H9 (cell line): ENCODE results near the gene INPP5A. TPM values are rescaled to one million over a fixed set of nuclear protein-coding genes. Genes with fewer than 3 reads are reported as not detected.

Source experiments
- DNase-seq: peaks from one replicate; pipeline ENCODE4 v3.0.0-alpha.2; 2017
- H2AFZ ChIP-seq: one replicate; pipeline ENCODE4 v1.6.1; 2013; ENCODE audit warnings: mild to moderate bottlenecking, low read length, control low read depth, moderate library complexity
- H2AK5ac ChIP-seq: 2 replicates; pipeline ENCODE4 v1.6.1; 2013; ENCODE audit warnings: low read length, control low read depth, mixed read lengths; ENCODE audit not compliant: insufficient read length
- H2BK120ac ChIP-seq: one replicate; pipeline ENCODE4 v1.6.1; 2013; ENCODE audit warnings: low read depth, mild to moderate bottlenecking, low read length, control low read depth, inconsistent platforms; ENCODE audit not compliant: poor library complexity, severe bottlenecking
- H2BK12ac ChIP-seq: 2 replicates; pipeline ENCODE4 v1.6.1; 2013; ENCODE audit warnings: low read length, control low read depth, mixed read lengths, low read depth; ENCODE audit not compliant: insufficient read length
- H2BK15ac ChIP-seq: 2 replicates; pipeline ENCODE4 v1.6.1; 2013; ENCODE audit warnings: low read depth, low read length, control low read depth
- H2BK20ac ChIP-seq: one replicate; pipeline ENCODE4 v1.6.1; 2013; ENCODE audit warnings: low read depth, mild to moderate bottlenecking, low read length, control low read depth, inconsistent platforms; ENCODE audit not compliant: poor library complexity, severe bottlenecking
- H2BK5ac ChIP-seq: 2 replicates; pipeline ENCODE4 v1.6.1; 2013; ENCODE audit warnings: low read length, control low read depth, mixed read lengths; ENCODE audit not compliant: insufficient read length
- H3K14ac ChIP-seq: 2 replicates; pipeline ENCODE4 v1.6.1; 2013; ENCODE audit warnings: low read length, control low read depth; ENCODE audit not compliant: insufficient read depth
- H3K18ac ChIP-seq: 2 replicates; pipeline ENCODE4 v1.6.1; 2013; ENCODE audit warnings: low read depth, mild to moderate bottlenecking, mixed read lengths, low read length, control low read depth; ENCODE audit not compliant: insufficient read length
- H3K23ac ChIP-seq: 2 replicates; pipeline ENCODE4 v1.6.1; 2013; ENCODE audit warnings: low read length, control low read depth, mixed read lengths, low read depth; ENCODE audit not compliant: insufficient read length
- H3K23me2 ChIP-seq: 2 replicates; pipeline ENCODE4 v1.6.1; 2013; ENCODE audit warnings: low read depth, mild to moderate bottlenecking, mixed read lengths, low read length, control low read depth; ENCODE audit not compliant: insufficient read length, poor library complexity, severe bottlenecking
- H3K27ac ChIP-seq: 2 replicates; pipeline ENCODE4 v1.5.1; 2013; ENCODE audit warnings: low read length, control low read depth, mixed read lengths, low read depth; ENCODE audit not compliant: insufficient read length
- H3K27me3 ChIP-seq: 2 replicates; pipeline ENCODE4 v1.6.1; 2013; ENCODE audit warnings: low read length, control low read depth, inconsistent platforms; ENCODE audit not compliant: insufficient read depth
- H3K4ac ChIP-seq: 2 replicates; pipeline ENCODE4 v1.6.1; 2013; ENCODE audit warnings: low read depth, mild to moderate bottlenecking, control low read depth, inconsistent platforms, low read length, moderate library complexity
- H3K4me1 ChIP-seq: 2 replicates; pipeline ENCODE4 v1.6.1; 2013; ENCODE audit warnings: low read length, control low read depth, inconsistent platforms; ENCODE audit not compliant: insufficient read depth
- H3K4me2 ChIP-seq: 2 replicates; pipeline ENCODE4 v1.6.1; 2013; ENCODE audit warnings: low read length, control low read depth, mixed read lengths; ENCODE audit not compliant: insufficient read length, insufficient read depth
- H3K56ac ChIP-seq: 2 replicates; pipeline ENCODE4 v1.6.1; 2013; ENCODE audit warnings: low read depth, mild to moderate bottlenecking, mixed read lengths, low read length, control low read depth; ENCODE audit not compliant: insufficient read length
- H3K79me1 ChIP-seq: 2 replicates; pipeline ENCODE4 v1.6.1; 2013; ENCODE audit warnings: low read depth, mild to moderate bottlenecking, moderate library complexity, low read length, control low read depth, inconsistent platforms; ENCODE audit not compliant: insufficient read depth, poor library complexity, severe bottlenecking
- H3K79me2 ChIP-seq: 2 replicates; pipeline ENCODE4 v1.6.1; 2013; ENCODE audit warnings: low read length, control low read depth, inconsistent platforms; ENCODE audit not compliant: insufficient read depth
- H3K9ac ChIP-seq: 2 replicates; pipeline ENCODE4 v1.6.1; 2013; ENCODE audit warnings: low read length, control low read depth, mixed read lengths; ENCODE audit not compliant: insufficient read length; ENCODE audit errors: extremely low read depth
- H3K9me3 ChIP-seq: one replicate; pipeline ENCODE4 v1.6.1; 2013; ENCODE audit warnings: low read depth, low read length, inconsistent platforms; ENCODE audit not compliant: control insufficient read depth
- H3T11ph ChIP-seq: one replicate; pipeline ENCODE4 v1.6.1; 2013; ENCODE audit warnings: mild to moderate bottlenecking, low read length, control low read depth, inconsistent platforms
- H4K20me1 ChIP-seq: one replicate; pipeline ENCODE4 v1.6.1; 2013; ENCODE audit not compliant: control insufficient read depth, insufficient read length, insufficient read depth
- H4K5ac ChIP-seq: 2 replicates; pipeline ENCODE4 v1.6.1; 2013; ENCODE audit warnings: low read depth, mild to moderate bottlenecking, mixed read lengths, low read length, control low read depth; ENCODE audit not compliant: insufficient read length
- H4K8ac ChIP-seq: replicated peaks from 2 replicates; pipeline ENCODE4 v1.6.1; 2013; ENCODE audit warnings: low read length, control low read depth, mixed read lengths, low read depth; ENCODE audit not compliant: insufficient read length
- H4K91ac ChIP-seq: 2 replicates; pipeline ENCODE4 v1.6.1; 2013; ENCODE audit warnings: low read depth, mild to moderate bottlenecking, moderate library complexity, mixed read lengths, low read length, control low read depth; ENCODE audit not compliant: insufficient read length
- H3K27ac Mint-ChIP-seq, 3 experiments: 2 replicates in 2 of 3; 3 replicates in 1 of 3; pipeline ENCODE4 v1.8.0; 2020 to 2021; ENCODE audit warnings: mixed read lengths in 3 of 3, mild to moderate bottlenecking in 1 of 3, moderate library complexity in 1 of 3
- H3K27me3 Mint-ChIP-seq: 2 replicates; pipeline ENCODE4 v1.8.0; 2021; ENCODE audit warnings: low read depth, mild to moderate bottlenecking, moderate library complexity, mixed read lengths
- H3K36me3 Mint-ChIP-seq, 3 experiments: 2 replicates in 2 of 3; 3 replicates in 1 of 3; pipeline ENCODE4 v1.8.0; 2020 to 2021; ENCODE audit warnings: low read depth in 3 of 3, mixed read lengths in 3 of 3; ENCODE audit not compliant: insufficient read depth in 1 of 3
- H3K4me1 Mint-ChIP-seq, 2 experiments: 2 replicates each; pipeline ENCODE4 v1.8.0; 2020; ENCODE audit warnings: mixed read lengths in 2 of 2
- H3K4me3 Mint-ChIP-seq, 2 experiments: 2 replicates in 1 of 2; 3 replicates in 1 of 2; pipeline ENCODE4 v1.8.0; 2020 to 2021; ENCODE audit warnings: mild to moderate bottlenecking in 2 of 2, mixed read lengths in 2 of 2, moderate library complexity in 1 of 2
- H3K9me3 Mint-ChIP-seq, 2 experiments: 2 replicates in 1 of 2; 3 replicates in 1 of 2; pipeline ENCODE4 v1.8.0; 2020; ENCODE audit warnings: mild to moderate bottlenecking in 2 of 2, mixed read lengths in 2 of 2, moderate library complexity in 1 of 2
- CTCF ChIP-seq: fragments of 200-600 bp; sonication (generic); conservative IDR thresholded peaks from 3 replicates; pipeline ENCODE4 v1.8.0; 2021; ENCODE audit warnings: antibody characterized with exemption, mild to moderate bottlenecking
- WGBS: extraction: QIAGEN DNeasy Blood & Tissue Kit; methylation state at CpG from one replicate; pipeline ENCODE4 v1.1.7; 2013; ENCODE audit warnings: missing lambda C conversion rate, low lambda C conversion rate, mixed read lengths; ENCODE audit not compliant: insufficient read length; ENCODE audit errors: extremely low coverage; 5-methylcytosine and 5-hydroxymethylcytosine counted together
- total RNA-seq: library from RNA; stranded (reverse); gene quantifications from 2 replicates; pipeline ENCODE4 v1.2.1, GENCODE V29; 2021

The INPP5A gene
- total RNA-seq, 1 experiment from 2014 or later = 17.7 TPM

GRCh38 chr10:132632091-132632561, 94.5 kb downstream of the INPP5A start:
- DNase-seq = no peak
- H3K79me1 ChIP-seq = no peaks in the 10 kb centered on the region
- H3K27ac Mint-ChIP-seq = no peak overlapping the region
- H3K18ac ChIP-seq = no peak overlapping the region
- H4K8ac ChIP-seq = no peak overlapping the region
- no peak overlapping the region for H3K4me2 ChIP-seq
- peaks cover 14% of the 10 kb centered on the region for H3K27me3 Mint-ChIP-seq
- H2BK15ac ChIP-seq = no peak overlapping the region
- TF ChIP-seq CTCF = no peak
- no peaks in the 10 kb centered on the region for H3K79me2 ChIP-seq
- no peak overlapping the region for H2BK12ac ChIP-seq
- H3K27me3 ChIP-seq = no peaks in the 10 kb centered on the region; the same call in 1 of the 2 replicates
- H3K36me3 Mint-ChIP-seq = no peaks in the 10 kb centered on the region
- H4K5ac ChIP-seq = no peak overlapping the region
- H2BK120ac ChIP-seq = no peak overlapping the region
- no peak overlapping the region for H2BK5ac ChIP-seq
- H3K23me2 ChIP-seq = peaks cover 2% of the 10 kb centered on the region
- H3K27ac ChIP-seq = no peak overlapping the region
- peaks cover 12 to 14% of the 10 kb centered on the region in 2 experiments for H3K4me1 Mint-ChIP-seq
- H2BK20ac ChIP-seq = no peak overlapping the region
- no peak overlapping the region for H3K56ac ChIP-seq
- no peaks in the 10 kb centered on the region for H3K9me3 Mint-ChIP-seq
- WGBS = no CpG with 5 or more reads among the region's 13 CpGs
- no peaks in the 10 kb centered on the region for H3K4me1 ChIP-seq
- no peak overlapping the region for H2AK5ac ChIP-seq
- H3K9ac ChIP-seq = no peak overlapping the region
- H4K20me1 ChIP-seq = no peaks in the 10 kb centered on the region
- no peak overlapping the region for H3K14ac ChIP-seq
- H3T11ph ChIP-seq = no peak overlapping the region
- no peak overlapping the region for H3K23ac ChIP-seq
- no peak overlapping the region for H4K91ac ChIP-seq
- no peak overlapping the region for H3K4ac ChIP-seq
- H3K4me3 Mint-ChIP-seq = no peak overlapping the region
- no peak overlapping the region for H2AFZ ChIP-seq
- H3K9me3 ChIP-seq = no peaks in the 10 kb centered on the region
